ENCODE measurements around the gene NCOA1. TPM values are rescaled to one million over a fixed set of nuclear protein-coding genes. Genes with fewer than 3 reads are reported as not detected.

Gene NCOA1
- total RNA-seq, 1 experiment from 2014 or later, result 10.9 TPM

- DNase-seq (ENCODE audit: extremely low read depth, low read depth), result no peak
These were observed 323.5 kb downstream of the NCOA1 start for GRCh38 chr2:24814516-24814915.

- DNase-seq (ENCODE audit: extremely low read depth, low read depth), result no peak
These were observed 324.1 kb downstream of the NCOA1 start for GRCh38 chr2:24815171-24815570.

- no peak for DNase-seq (ENCODE audit: extremely low read depth, low read depth)
These were observed 325.4 kb downstream of the NCOA1 start for GRCh38 chr2:24816404-24816803.

DNA sequence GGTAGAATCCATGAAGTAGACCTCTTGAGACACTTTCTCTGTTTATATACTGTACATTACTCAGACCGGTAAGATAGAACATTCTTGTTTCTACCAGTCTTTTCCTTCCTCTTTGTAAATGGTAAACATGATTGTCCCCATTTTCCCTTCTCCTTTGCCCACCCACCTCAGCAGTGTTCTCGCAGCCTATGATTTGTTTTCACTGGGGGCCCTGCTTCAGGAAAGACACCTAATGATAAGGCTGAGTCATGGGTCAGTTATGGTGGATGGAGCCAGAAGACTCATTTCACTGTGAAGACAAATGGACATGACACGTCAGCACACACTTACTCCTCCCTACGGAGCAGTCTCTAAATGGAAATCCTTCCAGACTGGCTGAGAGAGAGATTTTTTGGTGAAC is 325.8 kb downstream of the NCOA1 start:
- no peak for DNase-seq (ENCODE audit: extremely low read depth, low read depth)

- DNase-seq (ENCODE audit: extremely low read depth, low read depth), result no peak
These were observed 327.7 kb downstream of the NCOA1 start for GRCh38 chr2:24818721-24819167.

- DNase-seq (ENCODE audit: extremely low read depth, low read depth), result no peak
These were observed 328.6 kb downstream of the NCOA1 start for GRCh38 chr2:24819442-24820174.

- DNase-seq (ENCODE audit: extremely low read depth, low read depth), result no peak
These were observed 329.1 kb downstream of the NCOA1 start for GRCh38 chr2:24820175-24820513.

Small RNA genes within 50 kb of the gene (small RNA-seq; reads per million reads assigned to genes)
- gene RNA5SP88, result 0 to 0.59 reads per million in 2 experiments
- 0 reads per million in 2 experiments for gene RNU6-936P

Other genes starting within 250 kb of the NCOA1 start
- 23.2 and 29.0 TPM in 2 replicates for gene ITSN2, start 130.7 kb upstream of the NCOA1 start, total RNA-seq (2014; rRNA removed; shearing (Covaris generic))